Measurements from ENCODE around the gene EDARADD.

EDARADD gene

GRCh38 chr1:236416165-236416564 lies 22.1 kb downstream of the EDARADD start:
- H3K18ac ChIP-seq (ENCODE audit: low read depth in 1 of 2, low read length in 2 of 2) = no peak overlapping the region
- H3K4ac ChIP-seq (ENCODE audit: low read depth in 1 of 2, low read length in 2 of 2) = no peak overlapping the region
- no peak overlapping the region for H3K14ac ChIP-seq (ENCODE audit: low read length in 2 of 2)
- no peak overlapping the region for H3K23ac ChIP-seq (ENCODE audit: low read length in 2 of 2)
- peaks cover 4% of the 10 kb centered on the region for H3K4me1 ChIP-seq (ENCODE audit: control insufficient read depth, insufficient read depth, low read depth, low read length)
- H4K91ac ChIP-seq (ENCODE audit: low read length) = no peak overlapping the region
- no peak overlapping the region for H3K4me3 ChIP-seq (ENCODE audit: insufficient read depth in 1 of 2, low read depth in 1 of 2, low read length in 2 of 2)
- H3K79me1 ChIP-seq (replicated peaks; ENCODE audit: low read length, poor library complexity, severe bottlenecking) = no peaks in the 10 kb centered on the region
- DNase-seq = peak; percentile 15
- H2BK15ac ChIP-seq (ENCODE audit: low read depth, poor library complexity, severe bottlenecking) = no peak overlapping the region
- no peak overlapping the region for H2AFZ ChIP-seq (ENCODE audit: low read depth, low read length)
- no peaks in the 10 kb centered on the region for H3K9me3 ChIP-seq (ENCODE audit: control insufficient read depth, low read length)
- no peaks in the 10 kb centered on the region for H3K27me3 ChIP-seq (ENCODE audit: control insufficient read depth in 1 of 2, insufficient read depth in 1 of 2, low read length in 2 of 2)
- no peak overlapping the region for H2BK120ac ChIP-seq (ENCODE audit: low read depth, low read length)
- H3K9ac ChIP-seq (ENCODE audit: low read length) = no peak overlapping the region
- no peak overlapping the region for H3K4me2 ChIP-seq (ENCODE audit: low read length, poor library complexity, severe bottlenecking)
- no peaks in the 10 kb centered on the region for H3K36me3 ChIP-seq (ENCODE audit: control insufficient read depth in 1 of 2, insufficient read depth in 2 of 2, low read depth in 1 of 2, low read length in 2 of 2)
- no peak overlapping the region for H2BK12ac ChIP-seq (ENCODE audit: low read length in 2 of 2)
- no peak overlapping the region for H2BK5ac ChIP-seq (ENCODE audit: low read depth, low read length, poor library complexity, severe bottlenecking)
- no peak overlapping the region for H3K27ac ChIP-seq (ENCODE audit: low read length, poor library complexity, severe bottlenecking)
- WGBS = 65% methylated on average over 6 of the region's 6 CpGs
- no peak overlapping the region for H2AK5ac ChIP-seq (ENCODE audit: low read length, severe bottlenecking)
- H4K8ac ChIP-seq (ENCODE audit: low read length) = no peak overlapping the region

GRCh38 chr1:236417336-236417735 lies 23.2 kb downstream of the EDARADD start:
- H4K8ac ChIP-seq (ENCODE audit: low read length) = no peak overlapping the region
- no peak overlapping the region for H3K27ac ChIP-seq (ENCODE audit: low read length, poor library complexity, severe bottlenecking)
- no peak overlapping the region for H3K4ac ChIP-seq (ENCODE audit: low read depth in 1 of 2, low read length in 2 of 2)
- peaks cover 4% of the 10 kb centered on the region for H3K4me1 ChIP-seq (ENCODE audit: control insufficient read depth, insufficient read depth, low read depth, low read length)
- no peak overlapping the region for H3K18ac ChIP-seq (ENCODE audit: low read depth in 1 of 2, low read length in 2 of 2)
- H2BK15ac ChIP-seq (ENCODE audit: low read depth, poor library complexity, severe bottlenecking) = no peak overlapping the region
- no peak overlapping the region for H3K14ac ChIP-seq (ENCODE audit: low read length in 2 of 2)
- H3K9me3 ChIP-seq (ENCODE audit: control insufficient read depth, low read length) = no peaks in the 10 kb centered on the region
- H3K27me3 ChIP-seq (ENCODE audit: control insufficient read depth in 1 of 2, insufficient read depth in 1 of 2, low read length in 2 of 2) = no peaks in the 10 kb centered on the region
- no peaks in the 10 kb centered on the region for H3K36me3 ChIP-seq (ENCODE audit: control insufficient read depth in 1 of 2, insufficient read depth in 2 of 2, low read depth in 1 of 2, low read length in 2 of 2)
- no peak overlapping the region for H2BK120ac ChIP-seq (ENCODE audit: low read depth, low read length)
- H3K9ac ChIP-seq (ENCODE audit: low read length) = no peak overlapping the region
- H4K91ac ChIP-seq (ENCODE audit: low read length) = no peak overlapping the region
- no peak overlapping the region for H2AFZ ChIP-seq (ENCODE audit: low read depth, low read length)
- no peak overlapping the region for H3K4me3 ChIP-seq (ENCODE audit: insufficient read depth in 1 of 2, low read depth in 1 of 2, low read length in 2 of 2)
- no peak overlapping the region for H3K23ac ChIP-seq (ENCODE audit: low read length in 2 of 2)
- WGBS = 96% methylated on average over 3 of the region's 3 CpGs
- DNase-seq = no peak
- H3K79me1 ChIP-seq (replicated peaks; ENCODE audit: low read length, poor library complexity, severe bottlenecking) = no peaks in the 10 kb centered on the region
- no peak overlapping the region for H2AK5ac ChIP-seq (ENCODE audit: low read length, severe bottlenecking)
- H2BK12ac ChIP-seq (ENCODE audit: low read length in 2 of 2) = no peak overlapping the region
- no peak overlapping the region for H3K4me2 ChIP-seq (ENCODE audit: low read length, poor library complexity, severe bottlenecking)
- H2BK5ac ChIP-seq (ENCODE audit: low read depth, low read length, poor library complexity, severe bottlenecking) = no peak overlapping the region

GRCh38 chr1:236419502-236419901 lies 25.4 kb downstream of the EDARADD start:
- Histone ChIP-seq H3K27me3 (ENCODE audit: control insufficient read depth in 1 of 2, insufficient read depth in 1 of 2, low read length in 2 of 2) (no peaks in the 10 kb centered on the region), H3K4ac (ENCODE audit: low read depth in 1 of 2, low read length in 2 of 2) (no peak overlapping the region), H3K9me3 (ENCODE audit: control insufficient read depth, low read length) (no peaks in the 10 kb centered on the region), H3K4me3 (ENCODE audit: insufficient read depth in 1 of 2, low read depth in 1 of 2, low read length in 2 of 2) (no peak overlapping the region), H2AFZ (ENCODE audit: low read depth, low read length) (no peak overlapping the region), H3K4me2 (ENCODE audit: low read length, poor library complexity, severe bottlenecking) (no peak overlapping the region), H4K8ac (ENCODE audit: low read length) (no peak overlapping the region), H3K79me1 (replicated peaks; ENCODE audit: low read length, poor library complexity, severe bottlenecking) (no peaks in the 10 kb centered on the region), H2BK120ac (ENCODE audit: low read depth, low read length) (no peak overlapping the region), H2AK5ac (ENCODE audit: low read length, severe bottlenecking) (no peak overlapping the region), H4K91ac (ENCODE audit: low read length) (no peak overlapping the region), H3K18ac (ENCODE audit: low read depth in 1 of 2, low read length in 2 of 2) (no peak overlapping the region), H2BK12ac (ENCODE audit: low read length in 2 of 2) (no peak overlapping the region), H3K9ac (ENCODE audit: low read length) (no peak overlapping the region), H3K23ac (ENCODE audit: low read length in 2 of 2) (no peak overlapping the region), H3K36me3 (ENCODE audit: control insufficient read depth in 1 of 2, insufficient read depth in 2 of 2, low read depth in 1 of 2, low read length in 2 of 2) (no peaks in the 10 kb centered on the region), H3K4me1 (ENCODE audit: control insufficient read depth, insufficient read depth, low read depth, low read length) (peaks cover 4% of the 10 kb centered on the region), H2BK5ac (ENCODE audit: low read depth, low read length, poor library complexity, severe bottlenecking) (no peak overlapping the region), H2BK15ac (ENCODE audit: low read depth, poor library complexity, severe bottlenecking) (no peak overlapping the region), H3K14ac (ENCODE audit: low read length in 2 of 2) (no peak overlapping the region), H3K27ac (ENCODE audit: low read length, poor library complexity, severe bottlenecking) (no peak overlapping the region)
- WGBS = 91% methylated on average over 5 of the region's 7 CpGs
- no peak for DNase-seq

- Histone ChIP-seq H3K4ac (ENCODE audit: low read depth in 1 of 2, low read length in 2 of 2) (no peak overlapping the region), H2AK5ac (ENCODE audit: low read length, severe bottlenecking) (no peak overlapping the region), H3K9me3 (ENCODE audit: control insufficient read depth, low read length) (no peaks in the 10 kb centered on the region), H4K8ac (ENCODE audit: low read length) (no peak overlapping the region), H3K9ac (ENCODE audit: low read length) (no peak overlapping the region), H2BK15ac (ENCODE audit: low read depth, poor library complexity, severe bottlenecking) (no peak overlapping the region), H2BK12ac (ENCODE audit: low read length in 2 of 2) (no peak overlapping the region), H3K4me1 (ENCODE audit: control insufficient read depth, insufficient read depth, low read depth, low read length) (peaks cover 7% of the 10 kb centered on the region), H3K27ac (ENCODE audit: low read length, poor library complexity, severe bottlenecking) (no peak overlapping the region), H2BK5ac (ENCODE audit: low read depth, low read length, poor library complexity, severe bottlenecking) (no peak overlapping the region), H3K18ac (ENCODE audit: low read depth in 1 of 2, low read length in 2 of 2) (no peak overlapping the region), H4K91ac (ENCODE audit: low read length) (no peak overlapping the region), H2AFZ (ENCODE audit: low read depth, low read length) (no peak overlapping the region), H3K27me3 (ENCODE audit: control insufficient read depth in 1 of 2, insufficient read depth in 1 of 2, low read length in 2 of 2) (no peaks in the 10 kb centered on the region), H3K4me3 (ENCODE audit: insufficient read depth in 1 of 2, low read depth in 1 of 2, low read length in 2 of 2) (no peak overlapping the region), H3K4me2 (ENCODE audit: low read length, poor library complexity, severe bottlenecking) (no peak overlapping the region), H3K23ac (ENCODE audit: low read length in 2 of 2) (no peak overlapping the region), H3K14ac (ENCODE audit: low read length in 2 of 2) (no peak overlapping the region), H3K36me3 (ENCODE audit: control insufficient read depth in 1 of 2, insufficient read depth in 2 of 2, low read depth in 1 of 2, low read length in 2 of 2) (no peaks in the 10 kb centered on the region), H3K79me1 (replicated peaks; ENCODE audit: low read length, poor library complexity, severe bottlenecking) (no peaks in the 10 kb centered on the region), H2BK120ac (ENCODE audit: low read depth, low read length) (no peak overlapping the region)
- WGBS = 39% methylated on average over 3 of the region's 4 CpGs
- DNase-seq = peak; percentile 65
These were observed 26.9 kb downstream of the EDARADD start for GRCh38 chr1:236421022-236421421.
